ENCODE data around the gene SELENBP1. TPM values are rescaled to one million over a fixed set of nuclear protein-coding genes. Genes with fewer than 3 reads are reported as not detected.

Gene SELENBP1
- total RNA-seq, 2 donors from 2014 or later, result 41.7 to 43.6 TPM

- Histone ChIP-seq H3K4me1 (peaks cover 0 to 64% of the 10 kb centered on the region in 2 donors), H3K36me3 (peaks cover 13% of the 10 kb centered on the region), H3K4me3 (no peak overlapping the region), H3K27ac (peak overlapping the region; percentile 78 to 79), H3K9me3 (no peaks in the 10 kb centered on the region), H3K27me3 (no peaks in the 10 kb centered on the region)
- no peak for TF ChIP-seq CTCF (IDR thresholded peaks at IDR 0.05)
- peak; percentile 60 for DNase-seq (ENCODE audit: low spot score)
Measured at GRCh38 chr1:151370211-151370911, 2.1 kb downstream of the SELENBP1 start.

DNA sequence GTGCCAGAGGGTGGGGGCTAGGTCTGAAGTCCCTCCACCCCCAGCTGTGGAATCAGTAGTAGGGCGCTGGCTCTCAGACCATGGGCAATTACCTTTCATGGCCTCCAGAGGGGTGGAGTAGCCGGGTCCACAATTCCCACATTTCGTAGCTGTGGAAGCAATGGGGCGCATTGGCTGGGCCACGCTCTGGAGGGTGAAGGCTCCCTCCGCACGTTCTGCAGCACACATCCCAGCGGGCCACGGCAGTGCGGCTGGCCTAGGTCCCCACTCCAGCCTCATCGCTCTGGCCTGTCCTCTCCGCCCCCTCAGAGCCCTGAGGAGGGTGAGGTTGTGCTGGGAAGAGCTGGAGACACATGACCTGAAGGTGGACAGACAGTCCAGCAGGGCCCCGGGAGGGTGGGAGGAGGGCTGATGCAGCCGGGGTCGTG lies 2.9 kb downstream of the SELENBP1 start:
- peak overlapping the region; percentile 78 to 79 for H3K27ac ChIP-seq
- no peaks in the 10 kb centered on the region for H3K27me3 ChIP-seq
- no peaks in the 10 kb centered on the region for H3K9me3 ChIP-seq
- DNase-seq (ENCODE audit: low spot score), result no peak
- TF ChIP-seq CTCF (IDR thresholded peaks at IDR 0.05), result no peak
- H3K4me1 ChIP-seq, result peaks cover 0 to 64% of the 10 kb centered on the region in 2 donors
- peaks cover 17% of the 10 kb centered on the region for H3K36me3 ChIP-seq
- H3K4me3 ChIP-seq, result no peak overlapping the region

DNA sequence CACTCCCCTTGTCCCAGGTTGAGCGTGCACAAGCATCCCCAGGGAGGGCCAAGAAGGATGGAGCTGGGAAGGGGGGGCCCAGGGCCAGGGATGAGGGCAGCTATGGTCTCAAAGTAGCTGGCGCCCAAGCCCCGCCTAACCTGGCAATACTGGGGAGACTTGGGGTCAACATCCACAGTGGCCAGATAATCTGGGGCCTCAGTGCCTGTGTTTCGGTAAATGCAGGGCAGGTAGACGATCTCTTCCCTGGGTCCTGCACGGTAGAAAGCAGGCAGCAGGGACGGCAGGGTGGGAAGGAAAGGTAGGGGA lies 3.2 kb downstream of the SELENBP1 start:
- Histone ChIP-seq H3K27ac (no peak overlapping the region), H3K36me3 (peaks cover 21% of the 10 kb centered on the region)

DNA sequence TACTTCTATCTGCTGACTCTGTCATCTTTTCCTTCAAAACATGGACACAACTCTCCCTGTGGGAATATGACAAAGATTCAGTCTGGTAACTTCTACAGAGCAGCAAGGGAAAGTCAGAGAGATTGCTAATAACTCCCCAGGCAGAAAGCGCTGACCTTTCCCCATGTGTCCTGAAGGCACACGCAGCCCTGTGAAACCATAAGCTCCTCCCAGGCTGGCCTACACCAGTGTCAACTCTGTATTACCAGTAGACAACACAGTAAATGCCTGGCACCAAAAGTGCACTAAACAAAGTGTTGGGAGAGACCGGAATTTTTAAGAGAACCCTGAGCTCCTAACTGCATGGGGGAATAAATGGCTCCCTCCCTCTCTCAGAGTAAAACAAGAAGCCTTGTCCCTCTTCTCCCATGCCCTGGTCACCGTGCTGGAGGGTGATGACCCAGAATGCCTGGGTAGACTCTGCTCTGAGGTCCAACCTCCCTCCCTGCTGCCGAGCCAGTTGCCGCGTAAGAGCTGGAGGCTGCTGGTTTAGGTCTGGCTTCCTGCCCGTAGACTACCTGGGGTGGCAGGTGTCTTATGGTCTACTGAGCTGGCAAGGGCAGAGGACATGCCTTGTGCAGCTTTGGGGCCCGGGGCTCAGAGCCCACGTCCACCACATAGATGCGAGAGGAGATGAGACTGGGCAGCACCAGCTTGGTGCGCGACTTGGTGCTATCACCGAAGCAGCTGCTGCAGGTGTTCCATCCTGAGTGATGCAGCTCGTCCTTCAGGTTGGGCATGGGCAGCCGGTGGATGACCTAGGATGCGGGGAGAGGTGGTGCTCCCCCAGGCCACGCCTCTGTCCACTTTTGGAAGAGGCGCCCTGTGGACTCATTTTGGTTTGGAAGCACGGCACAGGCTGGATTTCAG lies 3.9 kb downstream of the SELENBP1 start:
- no peak overlapping the region for H3K4me3 ChIP-seq
- peaks cover 0 to 63% of the 10 kb centered on the region in 2 donors for H3K4me1 ChIP-seq
- TF ChIP-seq CTCF (IDR thresholded peaks at IDR 0.05), result no peak
- no peaks in the 10 kb centered on the region for H3K27me3 ChIP-seq
- no peaks in the 10 kb centered on the region for H3K9me3 ChIP-seq
- H3K27ac ChIP-seq, result peak overlapping the region in 1 of 2 donors; percentile 76
- H3K36me3 ChIP-seq, result peaks cover 25% of the 10 kb centered on the region
- DNase-seq (ENCODE audit: low spot score), result no peak

More for the DNA sequence above, 3.2 kb downstream of the SELENBP1 start:
- peaks cover 0 to 64% of the 10 kb centered on the region in 2 donors for H3K4me1 ChIP-seq
- H3K9me3 ChIP-seq, result no peaks in the 10 kb centered on the region
- TF ChIP-seq CTCF (IDR thresholded peaks at IDR 0.05), result no peak
- no peaks in the 10 kb centered on the region for H3K27me3 ChIP-seq
- no peak overlapping the region for H3K4me3 ChIP-seq
- no peak for DNase-seq (ENCODE audit: low spot score)

GRCh38 chr1:151367658-151368392 lies 4.7 kb downstream of the SELENBP1 start:
- no peak for DNase-seq (ENCODE audit: low spot score)
- Histone ChIP-seq H3K36me3 (peaks cover 25% of the 10 kb centered on the region), H3K27ac (peak overlapping the region; percentile 49 to 76), H3K4me1 (peaks cover 0 to 55% of the 10 kb centered on the region in 2 donors), H3K9me3 (no peaks in the 10 kb centered on the region), H3K27me3 (no peaks in the 10 kb centered on the region), H3K4me3 (no peak overlapping the region)
- no peak for TF ChIP-seq CTCF (IDR thresholded peaks at IDR 0.05)
